Activated CD4-positive, alpha-beta T cell treated with anti-CD3 and anti-CD28 coated beads, Interleukin-10, Interleukin-2, amounts not matched to agents 100 ng/mL and 50 ng/mL, durations not matched to agents 16 hours and 8 hours (primary cell): ENCODE data around the gene ALDOC.

Source experiments
- DNase-seq: peaks from one replicate; pipeline ENCODE4 v3.0.0-alpha.2; 2020

Gene ALDOC

GRCh38 chr17:28551421-28552175 is 25.1 kb downstream of the ALDOC start:
- DNase-seq = no peak

- no peak for DNase-seq
Observed at GRCh38 chr17:28550858-28551257, 25.8 kb downstream of the ALDOC start.

- DNase-seq = peak; percentile 81
Observed at GRCh38 chr17:28549236-28550132, 27.2 kb downstream of the ALDOC start.

- DNase-seq = no peak
Observed at GRCh38 chr17:28548417-28549130, 28.1 kb downstream of the ALDOC start.

GRCh38 chr17:28547623-28548416 is 28.9 kb downstream of the ALDOC start:
- DNase-seq = peak; percentile 89

- no peak for DNase-seq
Observed at GRCh38 chr17:28547096-28547622, 29.5 kb downstream of the ALDOC start.

- no peak for DNase-seq
Observed at GRCh38 chr17:28545787-28546415, 30.8 kb downstream of the ALDOC start.

- DNase-seq = no peak
Observed at GRCh38 chr17:28545141-28545503, 31.6 kb downstream of the ALDOC start.

GRCh38 chr17:28544402-28545140 is 32.1 kb downstream of the ALDOC start:
- DNase-seq = no peak

- no peak for DNase-seq
Observed at GRCh38 chr17:28541439-28541838, 35.3 kb downstream of the ALDOC start.

GRCh38 chr17:28540231-28540630 is 36.5 kb downstream of the ALDOC start:
- no peak for DNase-seq

GRCh38 chr17:28538296-28538895 is 38.3 kb downstream of the ALDOC start:
- no peak for DNase-seq

- no peak for DNase-seq
Observed at GRCh38 chr17:28537219-28537610, 39.5 kb downstream of the ALDOC start.

- DNase-seq = no peak
Observed at GRCh38 chr17:28536532-28537218, 40.0 kb downstream of the ALDOC start.

GRCh38 chr17:28534740-28535375 is 41.8 kb downstream of the ALDOC start:
- no peak for DNase-seq

GRCh38 chr17:28533091-28533807 is 43.4 kb downstream of the ALDOC start:
- DNase-seq = no peak

- DNase-seq = no peak
Observed at GRCh38 chr17:28532050-28532960, 44.4 kb downstream of the ALDOC start.

- DNase-seq = no peak
Observed at GRCh38 chr17:28530926-28531325, 45.8 kb downstream of the ALDOC start.
